ENCODE results near the gene COG2. TPM values are rescaled to one million over a fixed set of nuclear protein-coding genes. Genes with fewer than 3 reads are reported as not detected.
"Not testable (repeated sequence)": the region's sequence is repeated elsewhere in the genome, so short reads cannot be mapped to it uniquely, and the experiment has no call there.

The COG2 gene
- total RNA-seq, 1 experiment from 2014 or later, result 21.5 TPM

GRCh38 chr1:230717251-230717650, 75.0 kb downstream of the COG2 start:
- intact Hi-C loops (cut with micrococcal nuclease; ENCODE audit: unreplicated experiment), result no loop called here
- Histone ChIP-seq H3K27ac (no peak overlapping the region), H3K9me2 (ENCODE audit: insufficient read depth) (no peaks in the 10 kb centered on the region), H3K4me1 (replicated peaks; ENCODE audit: insufficient read depth) (no peaks in the 10 kb centered on the region; the same call in 1 of the 2 replicates), H3F3A (ENCODE audit: insufficient read depth, low read depth) (no peaks in the 10 kb centered on the region), H4K20me1 (ENCODE audit: insufficient read depth) (no peaks in the 10 kb centered on the region), H3K79me2 (ENCODE audit: low read depth) (no peaks in the 10 kb centered on the region), H3K4me2 (no peak overlapping the region), H3K4me3 (no peak overlapping the region), H3K9me3 (ENCODE audit: insufficient read depth, low read depth) (0 out of 2 replicates have a peak, but pooled peaks cover 3% of the 10 kb centered on the region), H2AFZ (no peak overlapping the region), H3K27me3 (ENCODE audit: insufficient read depth, low read depth) (no peaks in the 10 kb centered on the region), H3K36me3 (ENCODE audit: low read depth) (no peaks in the 10 kb centered on the region)
- BruUV-seq (replicated peaks), result no TSS peak
- ChIA-PET POLR2A (ENCODE audit: unreplicated experiment) (interaction anchor here (0.5 kb wide), 1 partner anchor 1234 kb away, joined by 4 read pairs; no protein-coding TSS in a partner anchor), CTCF (no interaction called here)
- no peak for TF ChIP-seq EZH2 (IDR thresholded peaks at IDR 0.05; ENCODE audit: low read depth)
- TF ChIP-seq CTCF (conservative IDR thresholded peaks at IDR 0.05), result no peak
- DNase-seq, result no peak

GRCh38 chr1:230721849-230722522, 79.7 kb downstream of the COG2 start:
- H3K79me2 ChIP-seq (ENCODE audit: low read depth); intact Hi-C loops (cut with micrococcal nuclease; ENCODE audit: unreplicated experiment); BruUV-seq (replicated peaks); H3K9me2 ChIP-seq (ENCODE audit: insufficient read depth); DNase-seq; CTCF ChIA-PET; H4K20me1 ChIP-seq (ENCODE audit: insufficient read depth); H3K36me3 ChIP-seq (ENCODE audit: low read depth); H3K4me3 ChIP-seq; H3F3A ChIP-seq (ENCODE audit: insufficient read depth, low read depth); H3K4me1 ChIP-seq (replicated peaks; ENCODE audit: insufficient read depth); H3K4me2 ChIP-seq; H3K9me3 ChIP-seq (ENCODE audit: insufficient read depth, low read depth); POLR2A ChIA-PET (ENCODE audit: unreplicated experiment); H3K27ac ChIP-seq; H2AFZ ChIP-seq; H3K27me3 ChIP-seq (ENCODE audit: insufficient read depth, low read depth): not testable (repeated sequence)

- Histone ChIP-seq H3K4me3 (no peak overlapping the region), H2AFZ (no peak overlapping the region), H3K27me3 (ENCODE audit: insufficient read depth, low read depth) (no peaks in the 10 kb centered on the region), H3K36me3 (ENCODE audit: low read depth) (no peaks in the 10 kb centered on the region), H3F3A (ENCODE audit: insufficient read depth, low read depth) (no peaks in the 10 kb centered on the region), H3K9me3 (ENCODE audit: insufficient read depth, low read depth) (peaks cover 7% of the 10 kb centered on the region; the same call in 1 of the 2 replicates), H3K4me1 (replicated peaks; ENCODE audit: insufficient read depth) (no peaks in the 10 kb centered on the region), H3K9me2 (ENCODE audit: insufficient read depth) (no peaks in the 10 kb centered on the region), H3K4me2 (no peak overlapping the region), H3K79me2 (ENCODE audit: low read depth) (no peaks in the 10 kb centered on the region), H4K20me1 (ENCODE audit: insufficient read depth) (no peaks in the 10 kb centered on the region), H3K27ac (no peak overlapping the region)
- CTCF ChIA-PET, result no interaction called here
- DNase-seq, result no peak
- POLR2A ChIA-PET (ENCODE audit: unreplicated experiment), result no interaction called here
- TF ChIP-seq EZH2 (IDR thresholded peaks at IDR 0.05; ENCODE audit: low read depth) (no peak), CTCF (conservative IDR thresholded peaks at IDR 0.05) (no peak)
- intact Hi-C loops (cut with micrococcal nuclease; ENCODE audit: unreplicated experiment), result no loop called here
- BruUV-seq (replicated peaks), result no TSS peak
Measured at GRCh38 chr1:230725256-230726012, 83.2 kb downstream of the COG2 start.

All from PC-9 (cell line).